ENCODE data around the gene TRRAP.
"Not testable (repeated sequence)": the region's sequence is repeated elsewhere in the genome, so short reads cannot be mapped to it uniquely, and the experiment has no call there.

Gene TRRAP

GRCh38 chr7:98866351-98866750, 12.0 kb upstream of the TRRAP start:
- no peak for DNase-seq (ENCODE audit: low read depth, low spot score)

- no peak for DNase-seq (ENCODE audit: low read depth, low spot score)
These were observed 11.6 kb upstream of the TRRAP start for GRCh38 chr7:98866765-98867164.

GRCh38 chr7:98868450-98868849, 9.9 kb upstream of the TRRAP start:
- no peak for DNase-seq (ENCODE audit: low read depth, low spot score)

GRCh38 chr7:98869027-98869596, 9.2 kb upstream of the TRRAP start:
- DNase-seq (ENCODE audit: low read depth, low spot score) = no peak

- no peak for DNase-seq (ENCODE audit: low read depth, low spot score)
These were observed 8.7 kb upstream of the TRRAP start, which contains the start of gene TMEM130 for GRCh38 chr7:98869597-98870120. Gene TMEM130 (minus strand): TSS chr7:98870014. CDS start chr7:98869861, 153 bp downstream.

- DNase-seq (ENCODE audit: low read depth, low spot score) = peak; percentile 52
These were observed 8.1 kb upstream of the TRRAP start for GRCh38 chr7:98870121-98870651.

GRCh38 chr7:98870807-98871491, 7.4 kb upstream of the TRRAP start:
- DNase-seq (ENCODE audit: low read depth, low spot score) = no peak

- DNase-seq (ENCODE audit: low read depth, low spot score) = no peak
These were observed 5.9 kb upstream of the TRRAP start for GRCh38 chr7:98872328-98872924.

- DNase-seq (ENCODE audit: low read depth, low spot score) = not testable (repeated sequence)
These were observed 4.7 kb upstream of the TRRAP start for GRCh38 chr7:98873610-98874009.

- no peak for DNase-seq (ENCODE audit: low read depth, low spot score)
These were observed 3.4 kb upstream of the TRRAP start for GRCh38 chr7:98874942-98875341.

- no peak for DNase-seq (ENCODE audit: low read depth, low spot score)
These were observed 2.8 kb upstream of the TRRAP start for GRCh38 chr7:98875501-98875900.

GRCh38 chr7:98877146-98877545, 1.2 kb upstream of the TRRAP start:
- no peak for DNase-seq (ENCODE audit: low read depth, low spot score)

- DNase-seq (ENCODE audit: low read depth, low spot score) = no peak
These were observed 504 bp upstream of the TRRAP start for GRCh38 chr7:98877692-98878364.

GRCh38 chr7:98879198-98879978, 1.1 kb downstream of the TRRAP start:
- no peak for DNase-seq (ENCODE audit: low read depth, low spot score)

- no peak for DNase-seq (ENCODE audit: low read depth, low spot score)
These were observed 1.6 kb downstream of the TRRAP start for GRCh38 chr7:98879979-98880315.

- DNase-seq (ENCODE audit: low read depth, low spot score) = no peak
These were observed 2.2 kb downstream of the TRRAP start for GRCh38 chr7:98880485-98880884.

GRCh38 chr7:98881561-98882315, 3.4 kb downstream of the TRRAP start:
- DNase-seq (ENCODE audit: low read depth, low spot score) = no peak

GRCh38 chr7:98884416-98884815, 6.1 kb downstream of the TRRAP start:
- DNase-seq (ENCODE audit: low read depth, low spot score) = no peak

- no peak for DNase-seq (ENCODE audit: low read depth, low spot score)
These were observed 8.7 kb downstream of the TRRAP start for GRCh38 chr7:98887038-98887437.

GRCh38 chr7:98892609-98893008, 14.3 kb downstream of the TRRAP start:
- no peak for DNase-seq (ENCODE audit: low read depth, low spot score)

- no peak for DNase-seq (ENCODE audit: low read depth, low spot score)
These were observed 21.5 kb downstream of the TRRAP start for GRCh38 chr7:98899816-98900215.
